Retinal pigment epithelial cell (primary cell): ENCODE results near the gene KRTAP12-3.
"Not testable (repeated sequence)": the region's sequence is repeated elsewhere in the genome, so short reads cannot be mapped to it uniquely, and the experiment has no call there.

Experiments
- DNase-seq: peaks from one replicate; pipeline ENCODE4 v3.0.0-alpha.2; 2010; ENCODE audit warnings: low read depth
- H3K4me3 ChIP-seq: 2 replicates; pipeline ENCODE4 v1.5.1; 2011; ENCODE audit warnings: mild to moderate bottlenecking, low read length, control low read depth, moderate library complexity
- TF ChIP-seq, protein P1 (sequence below): conservative IDR thresholded peaks from 2 replicates; pipeline ENCODE4 v1.5.1; 2011; ENCODE audit warnings: low read depth, low read length, control low read depth, inconsistent platforms

Gene KRTAP12-3

GRCh38 chr21:44684077-44684476, 26.3 kb downstream of the KRTAP12-3 start:
- no peak overlapping the region for H3K4me3 ChIP-seq
- TF ChIP-seq, protein P1, sequence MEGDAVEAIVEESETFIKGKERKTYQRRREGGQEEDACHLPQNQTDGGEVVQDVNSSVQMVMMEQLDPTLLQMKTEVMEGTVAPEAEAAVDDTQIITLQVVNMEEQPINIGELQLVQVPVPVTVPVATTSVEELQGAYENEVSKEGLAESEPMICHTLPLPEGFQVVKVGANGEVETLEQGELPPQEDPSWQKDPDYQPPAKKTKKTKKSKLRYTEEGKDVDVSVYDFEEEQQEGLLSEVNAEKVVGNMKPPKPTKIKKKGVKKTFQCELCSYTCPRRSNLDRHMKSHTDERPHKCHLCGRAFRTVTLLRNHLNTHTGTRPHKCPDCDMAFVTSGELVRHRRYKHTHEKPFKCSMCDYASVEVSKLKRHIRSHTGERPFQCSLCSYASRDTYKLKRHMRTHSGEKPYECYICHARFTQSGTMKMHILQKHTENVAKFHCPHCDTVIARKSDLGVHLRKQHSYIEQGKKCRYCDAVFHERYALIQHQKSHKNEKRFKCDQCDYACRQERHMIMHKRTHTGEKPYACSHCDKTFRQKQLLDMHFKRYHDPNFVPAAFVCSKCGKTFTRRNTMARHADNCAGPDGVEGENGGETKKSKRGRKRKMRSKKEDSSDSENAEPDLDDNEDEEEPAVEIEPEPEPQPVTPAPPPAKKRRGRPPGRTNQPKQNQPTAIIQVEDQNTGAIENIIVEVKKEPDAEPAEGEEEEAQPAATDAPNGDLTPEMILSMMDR: no peak
- DNase-seq: no peak

GRCh38 chr21:44684483-44684882, 26.8 kb downstream of the KRTAP12-3 start:
- DNase-seq: no peak
- no peak overlapping the region for H3K4me3 ChIP-seq
- TF ChIP-seq, protein P1: no peak

DNA sequence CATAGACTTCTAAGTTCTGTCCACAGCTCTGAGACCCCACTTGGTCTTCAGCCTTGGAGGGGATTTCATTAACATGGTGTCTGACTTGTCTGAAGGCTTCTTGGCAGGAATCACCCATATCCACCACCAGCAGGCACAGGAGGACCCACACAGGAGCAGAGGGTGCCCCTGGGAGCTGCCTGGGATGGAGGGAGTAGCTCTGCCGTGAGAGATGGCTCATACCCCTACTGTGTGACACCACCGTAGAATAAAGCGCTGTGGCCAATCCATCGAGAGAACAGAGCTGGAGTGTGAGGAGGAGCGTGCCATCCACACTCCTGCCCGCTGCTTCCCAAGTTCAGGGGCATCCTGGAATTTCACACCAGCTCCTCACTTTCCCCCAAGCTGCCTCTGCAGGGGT, 27.3 kb downstream of the KRTAP12-3 start:
- DNase-seq, H3K4me3 ChIP-seq: not testable (repeated sequence)

DNA sequence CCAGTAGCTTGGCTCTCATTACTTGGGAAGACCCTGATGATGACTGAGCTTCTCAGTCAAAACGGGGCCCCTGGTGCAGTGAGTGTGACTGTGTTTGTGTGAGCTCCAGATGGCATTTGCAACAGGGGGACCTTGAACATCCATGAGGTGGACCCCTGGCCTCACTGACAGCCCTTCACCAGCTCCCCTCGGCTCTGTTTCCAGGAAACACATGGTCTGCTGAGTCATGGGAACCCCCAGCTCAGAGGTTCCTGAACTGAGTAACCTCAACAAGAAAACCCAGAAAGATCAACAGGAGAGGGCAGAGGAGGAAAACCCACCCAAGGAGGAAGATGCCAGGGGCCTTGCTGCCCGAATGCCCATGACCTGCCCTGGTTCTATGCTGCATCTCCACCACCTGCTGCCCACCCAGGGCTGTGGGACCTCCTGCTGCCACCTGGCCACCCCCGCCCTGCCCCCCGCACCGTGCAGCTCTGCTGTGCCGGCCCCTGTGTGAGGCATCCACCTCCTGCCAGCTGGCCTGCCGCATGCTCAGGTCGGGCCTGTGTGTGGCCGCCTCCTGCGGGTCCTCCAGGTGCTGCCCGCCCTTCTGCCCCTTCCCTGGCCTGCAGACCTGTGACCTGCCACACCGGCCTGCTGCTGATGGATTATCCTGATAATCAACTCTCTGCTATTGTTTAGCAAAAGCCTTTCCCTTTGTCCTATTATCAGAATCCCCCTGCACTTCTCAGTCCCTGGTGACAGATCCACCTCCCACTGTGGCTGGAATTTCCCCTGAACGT, 28.5 kb downstream of the KRTAP12-3 start:
- H3K4me3 ChIP-seq: no peak overlapping the region
- no peak for DNase-seq
- TF ChIP-seq, protein P1: no peak

GRCh38 chr21:44686843-44687561, 29.3 kb downstream of the KRTAP12-3 start:
- TF ChIP-seq, protein P1: no peak
- no peak for DNase-seq
- H3K4me3 ChIP-seq: no peak overlapping the region

DNA sequence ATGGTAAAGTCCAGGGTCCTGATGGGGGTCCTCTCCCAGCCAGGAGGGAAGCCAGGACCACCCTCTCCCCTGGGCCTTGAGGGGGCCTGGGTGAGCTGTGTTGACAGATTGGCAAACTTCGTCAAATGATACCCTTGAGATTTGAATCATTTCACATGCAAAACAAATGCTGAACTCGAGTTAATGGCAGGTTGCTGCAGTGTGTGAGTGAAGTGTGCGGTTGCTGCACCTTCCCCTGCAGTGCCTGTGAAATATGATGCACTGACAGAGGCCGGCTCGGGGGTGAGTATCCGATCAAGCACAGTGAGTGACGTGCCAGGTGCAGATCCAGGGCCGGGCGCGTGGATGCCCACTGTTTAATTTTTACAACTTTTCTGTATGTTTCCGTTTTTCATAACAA, 29.9 kb downstream of the KRTAP12-3 start:
- TF ChIP-seq, protein P1: no peak
- no peak for DNase-seq
- no peak overlapping the region for H3K4me3 ChIP-seq

DNA sequence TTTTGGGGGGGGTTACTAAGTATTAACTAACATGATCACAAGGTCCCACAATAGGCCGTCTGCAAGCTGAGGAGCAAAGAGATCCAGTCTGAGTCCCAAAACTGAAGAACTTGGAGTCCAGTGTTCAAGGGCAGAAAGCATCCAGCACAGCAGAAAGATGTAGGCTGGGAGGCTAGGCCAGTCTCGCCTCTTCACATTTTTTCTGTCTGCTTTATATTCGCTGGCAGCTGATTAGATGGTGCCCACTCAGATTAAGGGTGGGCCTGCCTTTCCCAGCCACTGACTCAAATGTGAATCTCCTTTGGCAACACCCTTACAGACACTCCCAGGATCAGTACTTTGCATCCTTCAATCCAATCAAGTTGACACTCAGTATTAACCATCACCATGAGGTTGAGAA, 32.0 kb downstream of the KRTAP12-3 start:
- not testable (repeated sequence) for DNase-seq

GRCh38 chr21:44691686-44692085, 34.0 kb downstream of the KRTAP12-3 start:
- no peak for DNase-seq
- TF ChIP-seq, protein P1: no peak

More for the DNA sequence above, 32.0 kb downstream of the KRTAP12-3 start:
- H3K4me3 ChIP-seq: not testable (repeated sequence)

More at GRCh38 chr21:44691686-44692085, 34.0 kb downstream of the KRTAP12-3 start:
- H3K4me3 ChIP-seq: no peak overlapping the region
